ENCODE results near the gene TNFRSF6B. TPM values are rescaled to one million over a fixed set of nuclear protein-coding genes. Genes with fewer than 3 reads are reported as not detected.

TNFRSF6B gene
- total and polyA plus RNA-seq, 4 donors: 1.6 to 195 (median 32.7) TPM

- no peaks in the 10 kb centered on the region for H3K27me3 ChIP-seq (ENCODE audit: control insufficient read depth in 3 of 3, insufficient read depth in 3 of 3, low read length in 2 of 3)
- no peaks in the 10 kb centered on the region for H3K9me3 ChIP-seq (ENCODE audit: control insufficient read depth in 4 of 4, insufficient read depth in 3 of 4, low read length in 3 of 4)
- no peak overlapping the region for H3K4me3 ChIP-seq
- H3K27ac ChIP-seq (ENCODE audit: low read depth in 1 of 2, low read length in 1 of 2): peak overlapping the region; percentile 78 to 86
- DNase-seq (no peak), ATAC-seq (ENCODE audit: insufficient read depth, low FRiP score) (no peak)
- H3K9ac ChIP-seq (ENCODE audit: insufficient read depth in 1 of 2, low read length in 2 of 2): no peak overlapping the region
- 88 to 91% methylated on average over 23 to 24 of the region's 24 CpGs for WGBS, 2 donors
- TF ChIP-seq CTCF (IDR thresholded peaks at IDR 0.05; ENCODE audit: control extremely low read depth, extremely low read depth): no peak
- peaks cover 0 to 37% (median 4%) of the 10 kb centered on the region in 4 donors for H3K36me3 ChIP-seq (ENCODE audit: control insufficient read depth in 4 of 4, insufficient read depth in 4 of 4, low read length in 4 of 4)
- peaks cover 0 to 23% (median 0%) of the 10 kb centered on the region in 5 donors for H3K4me1 ChIP-seq (ENCODE audit: control insufficient read depth in 5 of 5, insufficient read depth in 5 of 5, low read length in 5 of 5)
Measured at GRCh38 chr20:63699466-63700198, 3.2 kb downstream of the TNFRSF6B start.

GRCh38 chr20:63700199-63701050 lies 4.0 kb downstream of the TNFRSF6B start:
- DNase-seq (no peak), ATAC-seq (ENCODE audit: insufficient read depth, low FRiP score) (no peak)
- H3K27ac ChIP-seq (ENCODE audit: low read depth in 1 of 2, low read length in 1 of 2): peak overlapping the region in 1 of 2 donors; percentile 78
- TF ChIP-seq CTCF (IDR thresholded peaks at IDR 0.05; ENCODE audit: control extremely low read depth, extremely low read depth): no peak
- H3K36me3 ChIP-seq (ENCODE audit: control insufficient read depth in 4 of 4, insufficient read depth in 4 of 4, low read length in 4 of 4): peaks cover 0 to 39% (median 4%) of the 10 kb centered on the region in 4 donors
- H3K9ac ChIP-seq (ENCODE audit: insufficient read depth in 1 of 2, low read length in 2 of 2): no peak overlapping the region
- H3K27me3 ChIP-seq (ENCODE audit: control insufficient read depth in 3 of 3, insufficient read depth in 3 of 3, low read length in 2 of 3): no peaks in the 10 kb centered on the region
- no peak overlapping the region for H3K4me3 ChIP-seq
- no peaks in the 10 kb centered on the region for H3K9me3 ChIP-seq (ENCODE audit: control insufficient read depth in 4 of 4, insufficient read depth in 3 of 4, low read length in 3 of 4)
- WGBS, 2 donors: 91 to 92% methylated on average over 43 of the region's 43 CpGs
- H3K4me1 ChIP-seq (ENCODE audit: control insufficient read depth in 5 of 5, insufficient read depth in 5 of 5, low read length in 5 of 5): peaks cover 0 to 23% (median 0%) of the 10 kb centered on the region in 5 donors

GRCh38 chr20:63701051-63701328 lies 4.5 kb downstream of the TNFRSF6B start:
- Histone ChIP-seq H3K9ac (ENCODE audit: insufficient read depth in 1 of 2, low read length in 2 of 2) (no peak overlapping the region), H3K4me1 (ENCODE audit: control insufficient read depth in 5 of 5, insufficient read depth in 5 of 5, low read length in 5 of 5) (peaks cover 0 to 23% (median 0%) of the 10 kb centered on the region in 5 donors), H3K27ac (ENCODE audit: low read depth in 1 of 2, low read length in 1 of 2) (no peak overlapping the region), H3K9me3 (ENCODE audit: control insufficient read depth in 4 of 4, insufficient read depth in 3 of 4, low read length in 3 of 4) (no peaks in the 10 kb centered on the region), H3K36me3 (ENCODE audit: control insufficient read depth in 4 of 4, insufficient read depth in 4 of 4, low read length in 4 of 4) (peaks cover 0 to 36% (median 8%) of the 10 kb centered on the region in 4 donors), H3K27me3 (ENCODE audit: control insufficient read depth in 3 of 3, insufficient read depth in 3 of 3, low read length in 2 of 3) (no peaks in the 10 kb centered on the region), H3K4me3 (no peak overlapping the region)
- DNase-seq (no peak), ATAC-seq (ENCODE audit: insufficient read depth, low FRiP score) (no peak)
- WGBS, 2 donors: 80 to 81% methylated on average over 5 of the region's 5 CpGs
- TF ChIP-seq CTCF (IDR thresholded peaks at IDR 0.05; ENCODE audit: control extremely low read depth, extremely low read depth): no peak
